Stimulated activated CD8-positive, alpha-beta memory T cell treated with anti-CD3 and anti-CD28 coated beads, Interleukin-15, amount 100 ng/mL, for 4 hours (primary cell): ENCODE data around the gene GOT2.
"Not testable (repeated sequence)": the region's sequence is repeated elsewhere in the genome, so short reads cannot be mapped to it uniquely, and the experiment has no call there.

Source experiments
- DNase-seq, 2 donors: peaks; one replicate each; pipeline ENCODE4 v3.0.0-alpha.2; 2020; ENCODE audit warnings: low read depth in 2 of 2

The GOT2 gene

GRCh38 chr16:58717994-58718393 lies 16.1 kb downstream of the GOT2 start:
- DNase-seq: no peak

- DNase-seq: no peak
Observed at GRCh38 chr16:58716468-58716867, 17.6 kb downstream of the GOT2 start.

- DNase-seq: no peak
Observed at GRCh38 chr16:58713742-58714141, 20.4 kb downstream of the GOT2 start.

GRCh38 chr16:58709333-58709732 lies 24.8 kb downstream of the GOT2 start:
- DNase-seq: no peak

- no peak for DNase-seq
Observed at GRCh38 chr16:58699151-58699550, 35.0 kb downstream of the GOT2 start.

- no peak for DNase-seq
Observed at GRCh38 chr16:58695368-58695767, 38.7 kb downstream of the GOT2 start.

- DNase-seq: no peak
Observed at GRCh38 chr16:58692450-58692849, 41.7 kb downstream of the GOT2 start.

GRCh38 chr16:58686985-58687706 lies 47.0 kb downstream of the GOT2 start:
- DNase-seq: not testable (repeated sequence)

GRCh38 chr16:58685084-58685449 lies 49.0 kb downstream of the GOT2 start:
- no peak for DNase-seq

GRCh38 chr16:58684354-58685083 lies 49.6 kb downstream of the GOT2 start, which contains the start of gene SLC38A7:
SLC38A7 (minus strand) TSS chr16:58684770; CDS start chr16:58680126, 4,644 bp downstream.
- DNase-seq: peak; percentile 45 to 48

- no peak for DNase-seq
Observed at GRCh38 chr16:58684001-58684353, 50.1 kb downstream of the GOT2 start.

GRCh38 chr16:58679763-58680162 lies 54.4 kb downstream of the GOT2 start:
- no peak for DNase-seq

GRCh38 chr16:58678716-58679115 lies 55.4 kb downstream of the GOT2 start:
- DNase-seq: no peak

- no peak for DNase-seq
Observed at GRCh38 chr16:58678269-58678668, 55.8 kb downstream of the GOT2 start.

GRCh38 chr16:58670946-58671583 lies 63.1 kb downstream of the GOT2 start:
- no peak for DNase-seq

GRCh38 chr16:58670177-58670576 lies 63.9 kb downstream of the GOT2 start:
- no peak for DNase-seq

- DNase-seq: no peak
Observed at GRCh38 chr16:58665200-58665599, 68.9 kb downstream of the GOT2 start.

GRCh38 chr16:58661199-58661830 lies 72.8 kb downstream of the GOT2 start:
- DNase-seq: no peak

- DNase-seq: not testable (repeated sequence)
Observed at GRCh38 chr16:58659911-58660310, 74.2 kb downstream of the GOT2 start.

- no peak for DNase-seq
Observed at GRCh38 chr16:58658796-58659211, 75.3 kb downstream of the GOT2 start.
